HuH-7.5 (cell line): ENCODE data around the gene EGFR.

Source experiments
- DNase-seq: peaks from one replicate; pipeline ENCODE4 v3.0.0; 2011; ENCODE audit warnings: low spot score

The EGFR gene

GRCh38 chr7:55189878-55190436 lies 171.1 kb downstream of the EGFR start:
- no peak for DNase-seq

- DNase-seq: no peak
These were observed 171.8 kb downstream of the EGFR start for GRCh38 chr7:55190511-55191160.

GRCh38 chr7:55191161-55191925 lies 172.5 kb downstream of the EGFR start:
- no peak for DNase-seq

- DNase-seq: no peak
These were observed 173.3 kb downstream of the EGFR start for GRCh38 chr7:55191926-55192692.

- DNase-seq: no peak
These were observed 173.9 kb downstream of the EGFR start for GRCh38 chr7:55192723-55193122.

- DNase-seq: no peak
These were observed 174.4 kb downstream of the EGFR start for GRCh38 chr7:55193245-55193644.

GRCh38 chr7:55194522-55194921 lies 175.7 kb downstream of the EGFR start:
- DNase-seq: no peak

GRCh38 chr7:55198634-55199392 lies 180.0 kb downstream of the EGFR start:
- no peak for DNase-seq

- DNase-seq: no peak
These were observed 180.6 kb downstream of the EGFR start for GRCh38 chr7:55199418-55199817.

- no peak for DNase-seq
These were observed 181.6 kb downstream of the EGFR start for GRCh38 chr7:55200441-55200840.

GRCh38 chr7:55202150-55202913 lies 183.5 kb downstream of the EGFR start:
- DNase-seq: no peak

- no peak for DNase-seq
These were observed 184.5 kb downstream of the EGFR start for GRCh38 chr7:55203300-55203699.

- no peak for DNase-seq
These were observed 186.5 kb downstream of the EGFR start for GRCh38 chr7:55205124-55205955.

- no peak for DNase-seq
These were observed 187.6 kb downstream of the EGFR start for GRCh38 chr7:55206235-55207029.

- no peak for DNase-seq
These were observed 188.8 kb downstream of the EGFR start for GRCh38 chr7:55207436-55208125.

- DNase-seq: no peak
These were observed 190.5 kb downstream of the EGFR start for GRCh38 chr7:55209366-55209765.

GRCh38 chr7:55210176-55210575 lies 191.4 kb downstream of the EGFR start:
- DNase-seq: no peak

GRCh38 chr7:55210716-55211115 lies 191.9 kb downstream of the EGFR start:
- DNase-seq: no peak

GRCh38 chr7:55211726-55212125 lies 192.9 kb downstream of the EGFR start:
- DNase-seq: no peak
